Omental fat pad (tissue), 4 donors: ENCODE results near the gene PPP1R8. TPM values are rescaled to one million over a fixed set of nuclear protein-coding genes. Genes with fewer than 3 reads are reported as not detected.
"Not testable (repeated sequence)": the region's sequence is repeated elsewhere in the genome, so short reads cannot be mapped to it uniquely, and the experiment has no call there.

ENCODE experiments used
- ATAC-seq: fragments of 150-250 bp; one replicate; pipeline ENCODE4 v1.9.1; 2016; ENCODE audit warnings: mild to moderate bottlenecking, moderate library complexity; ENCODE audit not compliant: low FRiP score
- DNase-seq: peaks from one replicate; pipeline ENCODE4 v3.0.0-alpha.2; 2019; ENCODE audit warnings: low spot score
- total RNA-seq, 4 donors: library from RNA; depleted of rRNA; stranded (reverse); fragments of >200 nt; gene quantifications; one replicate each; pipeline ENCODE4 v1.1.0, GENCODE V29; 2016
- TF ChIP-seq, protein P1 (sequence below), 3 donors: fragments of 450-650 bp; IDR thresholded peaks; one replicate each; pipeline ENCODE4 v1.5.1; 2016 to 2017; ENCODE audit warnings: antibody characterized with exemption in 3 of 3, mild to moderate bottlenecking in 3 of 3, moderate library complexity in 2 of 3

The PPP1R8 gene
- 10 to 100 TPM; 24.6 to 43.7 (median 33.5) TPM for total RNA-seq

DNA sequence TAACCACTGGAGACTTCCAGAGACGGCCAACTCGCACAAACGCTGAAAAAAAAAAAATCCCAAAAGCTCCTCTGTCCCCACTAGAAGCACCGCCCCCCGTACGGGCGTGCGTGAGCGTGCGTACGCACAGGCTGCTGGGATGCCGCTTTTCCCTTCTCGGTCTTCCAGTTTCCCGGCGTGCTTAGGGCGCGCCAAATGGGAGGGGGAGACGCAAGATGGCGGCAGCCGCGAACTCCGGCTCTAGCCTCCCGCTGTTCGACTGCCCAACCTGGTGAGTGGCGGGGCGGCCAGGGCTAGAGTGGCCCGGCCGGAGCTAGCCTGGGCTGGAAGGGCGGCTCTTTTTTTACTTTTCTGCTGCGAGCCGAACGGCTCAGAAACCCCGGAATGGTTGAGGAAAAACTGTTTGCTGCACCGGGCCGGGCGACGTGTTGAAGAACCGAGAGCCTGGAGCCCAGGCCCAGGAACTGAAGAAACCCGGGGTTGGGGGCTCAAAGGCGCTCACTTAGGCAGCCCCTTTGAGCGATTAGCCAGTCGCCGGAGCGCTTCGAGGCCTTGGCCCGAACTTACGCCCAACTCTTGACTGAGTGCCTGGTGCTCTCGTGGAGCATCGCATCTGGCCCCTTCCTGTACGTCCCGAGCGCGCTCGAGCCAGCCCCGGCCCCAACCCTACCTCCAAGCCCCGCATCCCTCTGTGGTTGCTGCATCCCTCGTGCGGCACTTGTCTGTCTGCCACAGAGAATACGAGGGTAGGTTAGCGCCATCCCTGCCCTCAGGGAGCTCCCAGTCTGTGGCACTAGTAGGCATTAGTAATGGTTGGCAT is at the start of gene PPP1R8:
PPP1R8 (plus strand) TSS at position 162 of the 820 bp plus-strand sequence; CDS start at position 216, 54 bp downstream.
- TF ChIP-seq, protein P1, sequence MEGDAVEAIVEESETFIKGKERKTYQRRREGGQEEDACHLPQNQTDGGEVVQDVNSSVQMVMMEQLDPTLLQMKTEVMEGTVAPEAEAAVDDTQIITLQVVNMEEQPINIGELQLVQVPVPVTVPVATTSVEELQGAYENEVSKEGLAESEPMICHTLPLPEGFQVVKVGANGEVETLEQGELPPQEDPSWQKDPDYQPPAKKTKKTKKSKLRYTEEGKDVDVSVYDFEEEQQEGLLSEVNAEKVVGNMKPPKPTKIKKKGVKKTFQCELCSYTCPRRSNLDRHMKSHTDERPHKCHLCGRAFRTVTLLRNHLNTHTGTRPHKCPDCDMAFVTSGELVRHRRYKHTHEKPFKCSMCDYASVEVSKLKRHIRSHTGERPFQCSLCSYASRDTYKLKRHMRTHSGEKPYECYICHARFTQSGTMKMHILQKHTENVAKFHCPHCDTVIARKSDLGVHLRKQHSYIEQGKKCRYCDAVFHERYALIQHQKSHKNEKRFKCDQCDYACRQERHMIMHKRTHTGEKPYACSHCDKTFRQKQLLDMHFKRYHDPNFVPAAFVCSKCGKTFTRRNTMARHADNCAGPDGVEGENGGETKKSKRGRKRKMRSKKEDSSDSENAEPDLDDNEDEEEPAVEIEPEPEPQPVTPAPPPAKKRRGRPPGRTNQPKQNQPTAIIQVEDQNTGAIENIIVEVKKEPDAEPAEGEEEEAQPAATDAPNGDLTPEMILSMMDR (IDR thresholded peaks at IDR 0.05), result no peak
- ATAC-seq (peak; percentile 98), DNase-seq (peak; percentile 61)

- no peak for ATAC-seq
Measured at GRCh38 chr1:27782950-27783349, 47.6 kb upstream of the PPP1R8 start.

GRCh38 chr1:27784700-27785099 is 45.9 kb upstream of the PPP1R8 start:
- DNase-seq (no peak), ATAC-seq (no peak)
- TF ChIP-seq, protein P1 (IDR thresholded peaks at IDR 0.05), result no peak

More at GRCh38 chr1:27782950-27783349, 47.6 kb upstream of the PPP1R8 start:
- DNase-seq, result no peak
- TF ChIP-seq, protein P1 (IDR thresholded peaks at IDR 0.05), result no peak

DNA sequence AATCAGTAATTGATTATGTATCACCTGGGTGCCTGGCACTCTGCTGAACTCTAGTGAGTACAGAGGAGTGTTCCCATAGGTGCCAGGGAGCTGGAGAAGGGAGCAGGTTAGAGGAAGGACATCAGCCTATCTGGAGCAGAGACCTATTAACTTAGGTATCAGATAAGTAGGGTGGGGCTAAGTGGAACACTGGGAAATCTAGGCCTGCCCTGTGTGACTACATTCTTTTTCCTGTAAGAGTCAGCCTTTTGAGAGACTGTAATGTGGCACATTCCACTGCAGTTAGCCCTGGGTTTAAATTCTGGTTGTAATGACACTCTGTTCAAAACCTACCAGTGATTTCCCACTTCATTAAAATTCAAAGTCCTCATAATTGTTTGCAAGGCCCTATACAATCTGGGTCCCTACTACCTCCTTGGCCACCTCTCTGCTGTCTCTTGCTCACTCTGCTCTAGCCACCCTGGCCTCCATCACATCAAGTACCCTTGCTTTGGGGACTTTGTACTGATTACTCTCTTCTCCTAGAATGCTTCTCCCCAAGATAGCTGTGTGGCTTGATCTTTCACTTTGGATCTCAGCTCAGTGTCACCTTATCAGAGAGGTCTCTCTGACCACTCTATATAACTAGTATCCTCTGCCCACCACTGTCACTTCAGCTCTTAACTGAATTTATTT is 44.7 kb upstream of the PPP1R8 start:
- ATAC-seq (peak; percentile 65), DNase-seq (no peak)
- TF ChIP-seq, protein P1 (IDR thresholded peaks at IDR 0.05), result no peak

DNA sequence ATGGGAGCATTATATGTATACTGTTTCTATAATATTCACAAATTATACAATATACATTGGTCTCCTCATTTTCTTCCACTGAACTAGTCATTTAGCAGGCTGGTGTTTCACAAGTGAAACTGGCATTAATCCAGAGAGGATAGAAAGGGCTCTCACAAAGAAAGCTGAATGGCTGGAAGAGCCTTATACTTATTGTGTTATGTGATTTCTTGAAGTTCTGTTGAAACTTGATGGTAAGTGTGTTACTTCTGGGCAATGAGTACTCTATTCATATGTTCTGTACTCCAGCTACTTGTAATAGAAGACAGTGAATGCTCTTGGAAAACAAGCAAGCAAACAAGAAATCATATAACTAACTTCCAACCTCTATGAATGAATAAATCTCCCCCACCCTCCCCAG is 42.7 kb upstream of the PPP1R8 start:
- TF ChIP-seq, protein P1 (IDR thresholded peaks at IDR 0.05), result no peak
- ATAC-seq (no peak), DNase-seq (no peak)

DNA sequence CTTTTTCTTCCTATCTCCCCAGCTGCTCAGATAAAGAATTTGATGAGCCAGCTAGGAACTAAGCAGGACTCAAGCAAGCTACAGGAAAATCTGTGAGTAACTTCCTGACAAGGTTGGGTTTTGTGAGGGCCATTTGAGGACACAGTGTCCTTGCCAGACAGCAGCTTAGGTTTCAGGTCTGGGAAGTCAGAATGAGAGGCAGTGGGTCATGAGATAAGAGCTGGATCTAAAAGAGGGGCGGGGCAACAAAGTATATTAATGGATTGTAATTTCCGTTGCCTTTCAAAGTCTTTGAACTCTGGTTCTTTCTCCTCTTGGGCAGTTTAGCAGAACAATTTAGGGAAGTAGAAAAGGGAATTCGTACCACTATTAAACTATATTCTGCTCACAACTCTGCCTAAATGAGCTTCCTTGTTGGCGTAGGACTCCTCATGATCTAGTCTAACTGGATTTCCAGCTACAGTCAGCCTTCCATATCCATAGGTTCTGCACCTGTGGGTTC is 41.0 kb upstream of the PPP1R8 start:
- DNase-seq (no peak), ATAC-seq (peak; percentile 43)
- TF ChIP-seq, protein P1 (IDR thresholded peaks at IDR 0.05), result no peak

DNA sequence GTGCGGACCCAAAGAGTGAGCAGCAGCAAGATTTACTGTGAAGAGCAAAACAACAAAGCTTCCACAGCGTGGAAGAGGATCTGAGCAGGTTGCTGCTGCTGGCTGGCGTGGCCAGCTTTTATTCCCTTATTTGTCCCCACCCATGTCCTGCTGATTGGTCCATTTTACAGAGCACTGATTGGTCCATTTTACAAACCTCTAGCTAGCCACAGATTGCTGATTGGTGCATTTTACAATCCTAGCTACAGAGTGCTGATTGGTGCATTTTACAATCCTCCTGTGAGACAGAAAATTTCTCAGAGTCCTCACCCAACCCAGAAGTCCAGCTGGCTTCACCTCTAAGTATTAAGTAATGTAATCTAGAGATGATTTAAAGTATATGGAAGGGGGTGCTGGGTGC is 40.3 kb upstream of the PPP1R8 start:
- not testable (repeated sequence) for ATAC-seq

More for the DNA sequence above, 40.3 kb upstream of the PPP1R8 start:
- not testable (repeated sequence) for DNase-seq
